TTC549 (cell line): ENCODE results near the gene C5AR2.
A peak's percentile ranks its signal among the peaks of the same experiment; 100 is the strongest.
"Not testable (repeated sequence)": the region's sequence is repeated elsewhere in the genome, so short reads cannot be mapped to it uniquely, and the experiment has no call there.

Source experiments
- FAIRE-seq: peaks from 2 replicates; lab custom pipeline; 2012; peaks lifted over from hg19 to GRCh38; lab: Jason Lieb, UNC

Gene C5AR2

DNA sequence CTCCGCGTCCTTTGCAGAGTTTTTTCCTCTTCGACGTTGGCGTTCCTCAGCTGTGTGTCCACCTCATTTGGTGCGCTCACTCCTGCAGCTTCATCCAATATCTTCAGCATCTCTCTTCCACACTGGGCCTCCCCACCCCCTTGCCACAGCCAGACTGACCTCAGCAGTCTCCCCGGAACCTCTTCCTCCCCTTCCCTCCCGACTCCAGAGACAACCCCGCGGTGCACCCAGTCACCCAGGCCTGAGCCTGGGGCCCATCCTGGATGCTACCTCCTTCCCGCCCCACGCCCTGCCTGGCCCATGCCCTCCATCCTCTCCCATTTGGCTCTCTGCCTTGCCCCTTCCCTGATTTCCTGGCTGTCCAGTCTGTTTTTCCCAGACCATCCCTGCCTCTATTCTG, 8.1 kb upstream of the C5AR2 start:
- no peak for FAIRE-seq

DNA sequence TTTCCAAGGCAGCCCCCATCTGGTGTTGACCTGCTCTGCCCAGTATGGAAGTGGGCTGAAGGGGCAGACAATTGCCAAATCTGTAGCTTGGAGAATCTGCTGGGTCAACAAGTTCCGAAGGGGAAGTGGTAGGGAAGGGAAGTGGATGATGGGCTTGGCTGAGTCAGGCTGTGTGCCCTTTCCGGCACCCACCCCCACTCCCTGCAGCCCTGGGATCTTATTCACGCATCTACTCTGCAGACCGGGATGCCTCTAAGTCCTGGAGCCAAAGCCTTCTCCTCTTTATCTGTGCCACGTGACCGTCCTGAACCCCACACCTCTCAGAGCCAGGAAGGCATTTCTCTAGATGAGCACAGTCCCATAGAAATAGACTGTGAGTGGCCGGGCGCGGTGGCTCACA, 7.5 kb upstream of the C5AR2 start:
- no peak for FAIRE-seq

DNA sequence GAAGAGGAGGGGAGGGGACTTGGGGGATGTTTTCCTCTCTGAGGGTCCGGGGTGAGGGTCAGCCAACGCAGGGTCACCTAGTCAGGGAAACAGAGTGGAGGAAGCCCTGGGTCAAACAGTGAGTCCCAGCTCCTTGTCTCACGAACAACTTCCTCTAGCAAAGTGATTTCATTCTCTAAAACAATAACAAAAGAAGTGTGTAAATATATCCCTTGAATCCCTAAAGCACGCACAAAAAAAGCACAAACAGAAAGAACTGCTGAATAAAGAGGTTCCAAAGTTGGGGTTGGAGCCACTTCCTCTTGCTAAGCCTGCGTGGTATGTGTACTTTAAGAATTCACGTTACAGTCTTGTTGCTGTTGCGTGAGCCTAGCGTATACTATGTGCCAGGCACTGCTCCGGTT, 1.5 kb upstream of the C5AR2 start:
- no peak for FAIRE-seq

DNA sequence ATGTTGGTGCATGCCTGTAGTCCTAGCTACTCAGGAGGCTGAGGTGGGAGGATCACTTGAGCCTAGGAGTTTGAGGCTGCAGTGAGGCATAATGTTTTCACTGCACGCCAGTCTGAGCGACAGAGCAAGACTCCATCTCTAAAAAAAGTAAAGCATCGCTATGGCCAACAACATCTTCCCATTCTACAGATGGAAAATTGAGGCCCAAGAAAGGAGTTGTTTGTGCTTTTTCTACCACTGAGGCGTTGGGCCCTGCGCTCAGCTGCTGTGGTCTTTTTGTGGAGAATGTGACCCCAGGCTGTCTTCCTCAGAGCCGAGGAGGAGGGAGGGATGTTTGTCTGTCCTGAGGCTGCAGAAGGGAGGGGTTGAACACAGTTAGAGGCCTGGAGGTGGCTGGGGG, 485 bp upstream of the C5AR2 start:
- no peak for FAIRE-seq

DNA sequence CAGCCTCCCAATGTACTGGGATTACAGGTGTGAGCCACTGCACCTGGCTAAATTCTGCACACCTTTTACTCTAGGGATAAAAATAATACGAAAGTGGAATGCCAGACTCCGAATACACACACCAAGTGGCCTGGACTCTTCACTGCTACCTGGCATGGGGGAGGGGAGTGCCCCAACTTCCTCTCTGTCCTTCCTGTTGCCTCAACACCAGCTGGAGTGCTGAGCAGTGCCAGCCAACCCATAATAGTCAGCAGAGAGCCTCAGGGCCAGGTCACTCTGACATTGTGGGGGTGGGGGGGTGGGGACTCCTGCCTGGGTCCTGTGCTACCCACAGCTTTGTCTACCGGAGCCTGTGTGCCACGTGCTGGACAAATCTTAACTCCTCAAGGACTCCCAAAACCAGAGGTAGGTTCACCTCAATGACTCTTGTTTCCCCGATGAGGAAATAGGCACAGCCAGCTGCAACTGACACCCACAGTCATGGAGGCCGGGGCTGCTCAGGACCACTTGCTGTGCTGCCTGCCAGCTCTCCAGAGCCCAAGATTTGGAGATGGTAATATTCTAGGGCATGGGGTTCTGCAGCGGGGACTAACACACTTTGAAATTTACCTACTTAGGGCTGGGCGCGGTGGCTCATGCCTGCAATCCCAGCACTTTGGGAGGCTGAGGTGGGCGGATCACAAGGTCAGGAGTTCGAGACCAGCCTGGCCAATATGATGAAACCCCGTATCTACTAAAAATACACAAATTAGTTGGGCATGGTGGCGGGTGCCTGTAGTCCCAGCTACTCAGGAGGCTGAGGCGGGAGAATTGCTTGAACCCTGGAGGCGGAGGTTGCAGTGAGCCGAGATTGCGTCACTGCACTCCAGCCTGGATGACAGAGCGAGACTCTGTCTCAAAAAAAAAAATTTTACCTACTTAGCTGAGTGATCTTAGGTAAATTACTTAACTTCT, 5.1 kb downstream of the C5AR2 start:
- not testable (repeated sequence) for FAIRE-seq

DNA sequence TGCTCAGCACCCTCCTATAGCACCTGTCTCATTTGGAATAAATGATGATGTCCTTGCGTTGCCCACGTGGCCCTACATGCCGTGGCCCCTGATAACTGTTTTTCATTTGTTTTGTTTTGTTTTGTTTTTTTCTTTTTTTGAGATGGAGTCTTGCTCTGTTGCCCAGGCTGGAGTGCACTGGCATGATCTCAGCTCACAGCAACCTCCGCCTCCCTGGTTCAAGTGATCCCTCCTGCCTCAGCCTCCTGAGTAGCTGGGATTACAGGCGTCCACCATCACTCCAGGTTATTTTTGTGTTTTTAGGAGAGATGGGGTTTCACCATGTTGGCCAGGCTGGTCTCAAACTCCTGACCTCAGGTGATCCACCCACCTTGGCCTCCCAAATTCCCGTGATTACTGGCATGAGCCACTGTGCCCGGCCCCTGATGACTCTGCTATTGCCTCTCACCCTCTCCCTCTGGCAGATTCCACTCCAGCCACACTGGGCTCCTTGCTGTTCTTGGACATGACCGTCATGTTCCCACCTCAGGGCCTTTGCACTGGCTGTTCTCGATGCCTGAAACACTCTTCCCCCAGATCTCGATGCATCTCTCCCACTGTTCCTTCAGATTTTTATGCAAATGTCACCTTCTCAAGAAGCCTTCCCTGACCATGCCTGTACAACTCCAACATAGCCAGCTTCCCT, 7.4 kb downstream of the C5AR2 start:
- no peak for FAIRE-seq

DNA sequence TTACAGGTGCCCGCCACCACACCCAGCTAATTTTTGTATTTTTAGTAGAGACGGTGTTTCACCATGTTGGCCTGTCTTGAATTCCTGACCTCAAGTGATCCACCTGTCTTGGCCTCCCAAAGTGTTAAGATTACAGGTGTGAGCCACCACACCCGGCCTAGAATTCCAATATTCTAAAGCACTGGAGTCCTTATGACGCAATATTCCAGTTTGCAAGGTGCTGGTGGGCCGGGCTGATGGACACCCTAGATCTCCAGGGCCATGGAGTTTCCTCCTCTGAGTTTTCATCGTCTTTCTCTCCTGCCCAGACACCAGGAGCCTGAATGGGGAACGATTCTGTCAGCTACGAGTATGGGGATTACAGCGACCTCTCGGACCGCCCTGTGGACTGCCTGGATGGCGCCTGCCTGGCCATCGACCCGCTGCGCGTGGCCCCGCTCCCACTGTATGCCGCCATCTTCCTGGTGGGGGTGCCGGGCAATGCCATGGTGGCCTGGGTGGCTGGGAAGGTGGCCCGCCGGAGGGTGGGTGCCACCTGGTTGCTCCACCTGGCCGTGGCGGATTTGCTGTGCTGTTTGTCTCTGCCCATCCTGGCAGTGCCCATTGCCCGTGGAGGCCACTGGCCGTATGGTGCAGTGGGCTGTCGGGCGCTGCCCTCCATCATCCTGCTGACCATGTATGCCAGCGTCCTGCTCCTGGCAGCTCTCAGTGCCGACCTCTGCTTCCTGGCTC, 8.7 kb downstream of the C5AR2 start:
- no peak for FAIRE-seq

DNA sequence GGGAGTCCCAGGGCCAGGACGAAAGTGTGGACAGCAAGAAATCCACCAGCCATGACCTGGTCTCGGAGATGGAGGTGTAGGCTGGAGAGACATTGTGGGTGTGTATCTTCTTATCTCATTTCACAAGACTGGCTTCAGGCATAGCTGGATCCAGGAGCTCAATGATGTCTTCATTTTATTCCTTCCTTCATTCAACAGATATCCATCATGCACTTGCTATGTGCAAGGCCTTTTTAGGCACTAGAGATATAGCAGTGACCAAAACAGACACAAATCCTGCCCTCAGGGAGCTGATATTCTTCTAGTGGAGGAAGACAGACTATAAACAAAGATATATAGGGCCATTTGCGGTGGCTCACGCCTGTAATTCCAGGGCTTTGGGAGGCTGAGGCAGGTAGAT, 9.8 kb downstream of the C5AR2 start:
- no peak for FAIRE-seq

DNA sequence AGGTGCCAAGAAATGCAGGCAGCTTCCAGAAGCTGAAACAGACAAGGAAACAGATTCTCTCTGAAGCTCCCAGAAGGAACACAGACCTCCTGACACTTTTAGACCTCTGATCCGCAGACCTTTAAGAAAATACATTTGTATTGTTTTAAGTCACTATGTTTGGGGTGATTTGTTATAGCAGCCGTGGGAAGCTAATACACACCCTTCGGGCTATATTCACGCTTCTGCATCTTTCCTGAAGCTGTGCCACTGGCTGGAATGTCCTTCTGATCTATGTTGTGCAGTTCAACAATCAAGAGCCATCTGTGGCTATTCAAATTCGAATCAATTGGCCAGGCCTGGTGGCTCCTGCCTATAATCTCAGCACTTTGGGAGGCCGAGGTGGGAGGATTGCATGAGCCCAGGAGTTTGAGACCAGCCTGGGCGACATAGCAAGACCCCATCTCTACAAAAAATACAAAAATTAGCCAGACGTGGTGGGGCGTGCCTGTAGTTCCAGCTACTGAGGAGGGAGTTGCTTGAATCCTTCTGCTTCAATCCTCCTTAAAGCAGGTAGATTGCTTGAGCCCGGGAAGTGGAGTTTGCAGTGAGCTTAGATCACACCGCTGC, 11.3 kb downstream of the C5AR2 start:
- FAIRE-seq, result no peak

DNA sequence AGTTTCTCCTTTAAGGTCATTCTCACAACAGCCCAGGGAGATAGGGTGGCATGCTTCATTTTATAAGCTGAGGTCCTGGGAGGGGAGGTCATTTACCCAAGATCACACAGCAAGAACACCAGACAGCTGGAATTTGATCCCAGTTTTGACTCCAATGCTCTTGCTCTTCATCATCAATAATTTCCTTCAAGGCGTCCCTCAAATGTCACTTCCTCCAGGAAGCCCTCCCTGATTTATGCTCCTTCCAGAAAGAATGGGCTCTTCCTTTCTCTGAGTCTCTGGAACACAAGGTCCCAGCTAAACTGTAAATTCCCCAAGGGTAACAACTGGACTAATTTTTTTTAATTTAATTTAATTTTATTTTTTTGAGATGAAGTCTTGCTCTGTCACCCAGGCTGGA, 12.4 kb downstream of the C5AR2 start:
- no peak for FAIRE-seq

DNA sequence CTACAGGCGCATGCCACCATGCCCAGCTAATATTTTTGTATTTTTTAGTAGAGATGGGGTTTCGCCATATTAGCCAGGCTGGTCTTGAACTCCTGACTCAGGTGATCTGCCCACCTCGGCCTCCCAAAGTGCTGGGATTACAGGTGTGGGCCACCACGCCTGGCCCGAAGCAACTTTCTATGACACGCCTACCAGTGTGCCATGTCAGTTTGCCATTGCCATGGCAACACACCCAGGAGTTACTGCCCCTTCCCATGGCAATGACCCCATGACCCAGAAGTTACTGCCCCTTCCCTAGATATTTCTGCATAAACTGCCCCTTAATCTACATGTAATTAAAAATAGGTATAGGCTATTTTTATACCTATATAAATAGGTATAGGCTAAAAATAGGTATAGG, 14.0 kb downstream of the C5AR2 start:
- not testable (repeated sequence) for FAIRE-seq

DNA sequence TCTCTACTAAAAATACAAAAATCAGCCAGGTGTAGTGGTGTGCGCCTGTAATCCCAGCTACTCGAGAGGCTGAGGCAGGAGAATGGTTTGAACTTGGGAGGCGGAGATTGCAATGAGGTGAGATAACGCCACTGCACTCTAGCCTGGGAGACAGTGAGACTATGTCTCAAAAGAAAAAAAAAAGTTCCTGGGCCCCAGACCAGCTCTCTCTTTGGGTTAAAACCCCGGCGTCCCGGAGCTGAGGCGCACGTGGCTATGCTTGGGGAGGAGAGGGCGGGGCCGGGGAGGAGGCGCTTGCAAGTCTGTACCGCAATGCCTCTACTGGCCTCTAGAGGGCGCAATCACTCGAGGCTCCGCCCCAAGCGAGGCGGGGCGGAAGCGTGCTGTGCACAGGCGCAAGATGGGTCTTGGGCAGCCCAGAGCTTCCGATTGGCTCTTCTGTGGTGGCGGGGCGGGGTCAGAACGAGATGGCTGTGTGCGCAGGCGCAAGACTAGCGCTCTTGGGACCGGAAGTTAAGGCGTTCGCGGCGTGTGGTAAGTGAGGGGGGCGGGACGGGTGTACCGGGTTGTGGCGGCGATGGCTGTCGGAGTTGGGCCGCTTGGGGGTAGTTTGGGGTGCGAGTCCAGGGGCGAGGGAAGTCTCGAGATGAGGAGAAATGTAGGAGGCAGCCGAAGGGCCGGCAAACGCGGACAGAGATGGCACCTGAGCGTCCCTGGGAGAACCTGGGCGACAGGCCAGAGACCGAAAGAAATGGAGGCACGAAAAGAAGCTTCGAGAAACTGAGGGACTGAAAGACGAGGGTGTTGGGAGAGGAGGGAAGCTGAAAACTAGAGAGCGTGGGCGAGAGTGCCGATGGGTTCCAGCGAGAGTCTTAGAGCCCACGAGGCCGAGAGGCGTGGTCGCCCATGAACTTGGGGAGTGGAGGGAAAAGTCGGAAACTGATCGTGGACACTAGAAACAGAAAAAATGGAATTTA, 17.1 kb downstream of the C5AR2 start, which contains the start of gene DHX34:
Gene DHX34, plus strand, starts transcription at position 497 of the 977 bp plus-strand sequence. CDS start 3,716 bp downstream, outside the sequence.
- peak; percentile 75 for FAIRE-seq

DNA sequence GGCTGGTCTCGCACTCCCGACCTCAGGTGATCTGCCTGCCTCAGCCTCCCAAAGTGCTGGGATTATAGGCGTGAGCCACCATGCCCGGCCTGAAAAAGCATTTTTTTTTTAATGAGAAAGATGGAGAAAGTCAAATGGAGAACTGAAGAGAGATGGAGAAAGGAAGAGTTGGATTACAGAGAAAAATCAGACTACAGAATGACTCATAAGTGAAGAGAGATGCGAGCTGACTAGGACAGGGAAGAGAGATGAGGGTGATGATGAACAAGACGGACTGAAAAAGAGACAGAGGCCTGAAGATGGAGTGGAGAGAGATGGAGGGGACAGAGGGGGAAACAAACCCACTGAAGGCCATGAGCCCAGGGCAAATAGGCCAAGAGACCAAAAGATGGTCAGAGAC, 18.7 kb downstream of the C5AR2 start:
- FAIRE-seq, result no peak

DNA sequence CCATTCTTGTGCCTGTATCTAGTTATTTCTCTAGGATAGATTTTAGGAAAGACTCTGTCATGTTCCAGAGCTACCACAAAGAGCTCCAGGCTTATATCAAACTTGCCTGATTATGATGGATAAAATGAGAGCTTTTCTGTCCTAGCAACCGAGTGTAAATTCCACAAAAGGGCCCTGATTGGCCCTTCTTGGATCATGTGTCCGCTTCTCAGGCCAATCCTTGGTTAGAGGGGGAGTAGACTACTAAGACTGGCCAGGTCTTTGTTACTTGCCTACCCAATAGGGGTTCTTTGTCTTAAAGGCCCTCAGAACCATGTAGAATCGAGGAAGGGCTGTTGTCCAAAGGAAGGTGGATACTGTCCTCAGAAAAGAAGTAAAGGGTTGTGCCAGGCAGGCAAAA, 19.6 kb downstream of the C5AR2 start:
- FAIRE-seq, result peak; percentile 3

DNA sequence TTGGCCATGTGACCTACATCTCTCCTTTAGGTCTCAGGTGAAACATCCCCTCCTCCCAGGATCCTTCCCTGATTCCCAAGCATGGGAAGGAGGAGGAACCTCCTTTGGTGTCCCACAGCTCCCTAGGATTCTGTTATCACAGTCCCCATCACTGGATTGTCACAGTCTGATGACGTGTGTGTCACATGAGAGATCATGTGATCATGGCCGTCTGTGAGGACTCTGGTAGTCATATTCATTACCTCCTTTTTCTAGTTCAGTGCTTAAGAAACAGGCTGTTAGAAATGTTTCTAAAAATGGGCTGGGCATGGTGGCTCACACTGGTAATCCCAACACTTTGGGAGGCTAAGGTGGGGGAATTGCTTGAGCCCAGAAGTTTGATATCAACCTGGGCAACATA, 20.1 kb downstream of the C5AR2 start:
- no peak for FAIRE-seq

DNA sequence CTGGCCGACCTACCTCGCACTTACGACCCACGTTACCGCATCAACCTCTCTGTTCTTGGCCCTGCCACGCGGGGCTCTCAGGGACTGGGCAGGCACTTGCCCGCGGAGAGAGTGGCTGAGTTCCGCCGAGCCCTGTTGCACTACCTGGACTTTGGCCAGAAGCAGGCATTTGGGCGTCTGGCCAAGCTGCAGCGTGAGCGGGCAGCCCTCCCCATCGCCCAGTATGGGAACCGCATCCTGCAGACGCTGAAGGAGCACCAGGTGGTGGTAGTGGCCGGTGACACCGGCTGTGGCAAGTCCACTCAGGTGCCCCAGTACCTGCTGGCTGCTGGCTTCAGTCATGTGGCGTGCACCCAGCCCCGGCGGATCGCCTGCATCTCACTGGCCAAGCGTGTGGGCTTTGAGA, 21.3 kb downstream of the C5AR2 start:
- FAIRE-seq, result no peak

DNA sequence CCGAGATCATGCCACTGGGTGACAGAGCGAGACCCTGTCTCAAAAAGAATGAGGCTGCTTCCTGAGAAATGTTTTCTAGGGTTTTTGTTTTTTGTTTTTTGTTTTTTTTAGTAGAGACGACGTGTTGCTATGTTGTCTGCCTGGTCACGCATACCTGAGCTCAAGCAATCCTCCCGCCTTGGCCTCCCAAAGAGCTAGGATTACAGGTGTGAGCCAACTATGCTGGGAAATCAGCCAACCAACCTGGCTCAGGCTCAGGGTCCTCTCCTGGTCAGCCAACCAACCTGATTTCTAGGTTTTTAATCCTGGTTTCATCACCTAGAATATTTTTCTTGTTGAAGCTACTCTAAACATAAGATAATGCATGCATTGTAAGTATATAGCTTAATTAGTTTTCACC, 24.9 kb downstream of the C5AR2 start:
- FAIRE-seq, result no peak

DNA sequence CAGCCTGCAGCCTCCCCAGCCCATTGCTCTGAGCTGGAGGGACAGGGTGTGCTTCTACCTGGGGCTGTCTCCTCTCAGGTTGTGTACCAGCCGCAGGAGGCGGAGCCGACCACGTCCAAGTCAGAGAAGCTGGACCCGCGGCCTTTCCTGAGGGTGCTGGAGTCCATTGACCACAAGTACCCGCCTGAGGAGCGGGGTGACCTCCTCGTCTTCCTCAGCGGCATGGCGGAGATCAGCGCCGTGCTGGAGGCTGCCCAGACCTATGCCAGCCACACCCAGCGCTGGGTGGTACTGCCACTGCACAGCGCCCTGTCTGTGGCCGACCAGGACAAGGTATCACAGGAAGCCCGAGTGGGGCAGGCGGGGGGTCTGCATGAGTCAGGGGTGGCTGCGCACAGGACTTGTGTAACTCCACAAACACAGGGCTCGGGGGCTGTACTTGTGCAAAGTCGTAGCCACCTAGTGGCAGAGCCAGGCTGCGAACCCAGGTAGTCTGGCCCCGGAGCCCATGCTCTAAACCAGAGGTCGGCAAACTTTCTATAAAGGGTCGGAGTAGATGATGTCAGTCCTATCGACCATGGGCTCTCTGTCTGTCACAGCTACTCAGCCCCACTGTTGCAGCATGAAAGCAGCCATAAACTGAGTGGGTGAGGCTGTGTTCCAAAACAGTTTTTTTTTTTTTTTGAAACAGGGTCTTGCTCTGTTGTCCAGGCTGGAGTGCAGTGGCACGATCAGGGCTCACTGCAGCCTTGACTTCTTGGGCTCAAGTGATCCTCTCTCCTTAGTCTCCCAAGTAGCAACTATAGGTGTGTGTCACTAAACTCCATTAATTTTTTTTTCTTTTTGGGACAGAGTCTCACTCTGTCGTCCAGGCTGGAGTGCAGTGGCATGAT, 26.1 kb downstream of the C5AR2 start:
- no peak for FAIRE-seq

DNA sequence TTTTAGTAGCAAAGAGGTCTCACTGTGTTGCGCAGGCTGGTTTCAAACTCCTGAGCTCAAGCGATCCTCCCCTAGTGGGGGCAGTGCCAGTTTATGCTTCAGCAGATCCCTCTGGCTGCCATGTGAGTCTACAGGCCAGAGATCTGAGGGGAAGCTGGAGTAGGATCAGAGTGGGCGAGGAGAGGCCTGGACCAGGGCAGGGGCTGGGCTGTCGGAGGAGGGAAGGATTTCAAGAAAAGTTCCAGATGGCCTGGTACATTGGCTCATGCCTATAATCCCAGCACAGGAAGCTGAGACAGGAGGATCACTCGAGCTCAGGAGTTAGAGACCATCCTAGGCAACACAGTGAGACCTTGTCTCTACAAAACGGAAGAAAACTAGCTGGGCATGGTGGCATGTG, 27.0 kb downstream of the C5AR2 start:
- no peak for FAIRE-seq

DNA sequence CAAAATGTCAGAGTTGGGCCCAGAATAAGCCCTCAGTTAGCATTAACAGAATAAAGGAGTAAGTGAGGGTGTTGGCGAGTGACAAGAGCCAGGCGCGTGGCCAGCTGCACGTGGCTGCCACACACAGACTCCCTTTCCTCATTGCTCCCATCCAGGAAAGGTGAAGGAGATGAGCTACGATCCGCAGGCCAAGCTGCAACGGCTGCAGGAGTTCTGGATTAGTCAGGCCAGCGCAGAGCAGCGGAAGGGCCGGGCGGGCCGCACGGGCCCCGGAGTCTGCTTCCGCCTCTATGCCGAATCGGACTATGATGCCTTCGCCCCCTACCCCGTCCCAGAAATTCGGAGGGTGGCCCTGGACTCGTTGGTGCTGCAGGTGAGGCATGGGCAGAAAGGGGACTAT, 30.3 kb downstream of the C5AR2 start:
- no peak for FAIRE-seq
